H1 (cell line): ENCODE results near the gene ADAD2. TPM values are rescaled to one million over a fixed set of nuclear protein-coding genes. Genes with fewer than 3 reads are reported as not detected.

Source experiments
- BCL11A ChIP-seq, 2 experiments: IDR thresholded peaks; one replicate each; pipeline ENCODE4 v1.6.1; 2011; ENCODE audit warnings: low read depth in 2 of 2, low read length in 2 of 2, mild to moderate bottlenecking in 2 of 2
- CHD1 ChIP-seq: IDR thresholded peaks from 2 replicates; pipeline ENCODE4 v1.6.1; 2012; ENCODE audit warnings: low read depth, low read length, improper control_type of control experiment
- CTBP2 ChIP-seq: IDR thresholded peaks from 2 replicates; pipeline ENCODE4 v1.7.0; 2011; ENCODE audit warnings: borderline replicate concordance, mild to moderate bottlenecking, moderate library complexity, mixed read lengths, low read length; ENCODE audit not compliant: insufficient read depth, insufficient read length
- EP300 ChIP-seq, 2 experiments: IDR thresholded peaks; 1 replicate in 1 of 2; 2 replicates in 1 of 2; pipeline ENCODE4 v1.6.1; 2011 to 2012; ENCODE audit warnings: low read depth in 2 of 2, low read length in 2 of 2, mild to moderate bottlenecking in 2 of 2, borderline replicate concordance in 1 of 2, inconsistent platforms in 1 of 2, moderate library complexity in 1 of 2
- KDM4A ChIP-seq: IDR thresholded peaks from one replicate; pipeline ENCODE4 v1.7.1; 2012; ENCODE audit warnings: low read depth, mild to moderate bottlenecking, moderate library complexity, low read length, inconsistent platforms; ENCODE audit not compliant: severe bottlenecking
- NANOG ChIP-seq: IDR thresholded peaks from 2 replicates; pipeline ENCODE4 v1.6.1; 2011; ENCODE audit warnings: low read length, low read depth, mild to moderate bottlenecking, inconsistent platforms; ENCODE audit not compliant: insufficient read depth, poor library complexity, severe bottlenecking
- PHF8 ChIP-seq: fragments of 200-600 bp; sonication (generic); conservative IDR thresholded peaks from 2 replicates; pipeline ENCODE4 v1.7.1; 2012; ENCODE audit warnings: low read depth, mild to moderate bottlenecking, inconsistent platforms, low read length, moderate library complexity
- RAD21 ChIP-seq, 2 experiments: IDR thresholded peaks in 1 of 2; conservative IDR thresholded peaks in 1 of 2; 2 replicates each; pipeline ENCODE4 v1.6.1; 2011; ENCODE audit warnings: low read depth in 2 of 2, low read length in 2 of 2, improper control_type of control experiment in 1 of 2, inconsistent platforms in 1 of 2, mild to moderate bottlenecking in 1 of 2, moderate library complexity in 1 of 2
- SP1 ChIP-seq: IDR thresholded peaks from 2 replicates; pipeline ENCODE4 v1.6.1; 2011; ENCODE audit warnings: low read depth, low read length
- TEAD4 ChIP-seq: IDR thresholded peaks from 2 replicates; pipeline ENCODE4 v1.6.1; 2012; ENCODE audit warnings: low read depth, low read length, inconsistent platforms, mixed read lengths
- polyA plus RNA-seq, 7 experiments: library from polyadenylated mRNA; depleted of rRNA in 3 of 7; stranded (reverse) in 5 of 7; unstranded in 2 of 7; fragments of >200 nt in 5 of 7; fragments of 200-250 nt in 2 of 7; gene quantifications; 1 replicate in 5 of 7; 2 replicates in 1 of 7; 4 replicates in 1 of 7; pipeline versions ENCODE4 v1.2.1 to v1.2.3, GENCODE V29; 2011 to 2013; ENCODE audit warnings: missing spikeins in 2 of 7, mixed read lengths in 2 of 7
- total RNA-seq: library from RNA; stranded (reverse); fragmentation: NEBNext Ultra II Directional; extraction: Animal tissue kit (Norgen Biotek cat#: 25700); gene quantifications from 2 replicates; pipeline ENCODE4 v1.2.1, GENCODE V29; 2021

ADAD2 gene
- total and polyA plus RNA-seq, 2 of the 8 experiments (the other 6 are each of a cell fraction or from before 2014, with no cell fraction given): 1.2 to 1.3 TPM

GRCh38 chr16:84144209-84144858 lies 46.6 kb upstream of the ADAD2 start (continued):
- TF ChIP-seq EP300 (IDR thresholded peaks at IDR 0.05; ENCODE audit: borderline replicate concordance in 1 of 2, low read depth in 2 of 2, low read length in 2 of 2): no peak
- TF ChIP-seq CTBP2: peak; percentile 23
- TF ChIP-seq SP1: no peak
- no peak for TF ChIP-seq TEAD4
- TF ChIP-seq BCL11A (IDR thresholded peaks at IDR 0.05; ENCODE audit: low read depth in 2 of 2, low read length in 2 of 2): no peak
- TF ChIP-seq PHF8: 0 out of 2 replicates have a peak, but pooled peaks have one; percentile 8
- no peak for TF ChIP-seq CHD1
- TF ChIP-seq NANOG: no peak
- TF ChIP-seq KDM4A: peak; percentile 4
- no peak for TF ChIP-seq RAD21 (IDR thresholded peaks at IDR 0.05 in 1 of 2, conservative IDR thresholded peaks at IDR 0.05 in 1 of 2; ENCODE audit: low read depth in 2 of 2, low read length in 2 of 2)
